ENCODE data around the gene TULP4. TPM values are rescaled to one million over a fixed set of nuclear protein-coding genes. Genes with fewer than 3 reads are reported as not detected.

Gene TULP4, protein sequence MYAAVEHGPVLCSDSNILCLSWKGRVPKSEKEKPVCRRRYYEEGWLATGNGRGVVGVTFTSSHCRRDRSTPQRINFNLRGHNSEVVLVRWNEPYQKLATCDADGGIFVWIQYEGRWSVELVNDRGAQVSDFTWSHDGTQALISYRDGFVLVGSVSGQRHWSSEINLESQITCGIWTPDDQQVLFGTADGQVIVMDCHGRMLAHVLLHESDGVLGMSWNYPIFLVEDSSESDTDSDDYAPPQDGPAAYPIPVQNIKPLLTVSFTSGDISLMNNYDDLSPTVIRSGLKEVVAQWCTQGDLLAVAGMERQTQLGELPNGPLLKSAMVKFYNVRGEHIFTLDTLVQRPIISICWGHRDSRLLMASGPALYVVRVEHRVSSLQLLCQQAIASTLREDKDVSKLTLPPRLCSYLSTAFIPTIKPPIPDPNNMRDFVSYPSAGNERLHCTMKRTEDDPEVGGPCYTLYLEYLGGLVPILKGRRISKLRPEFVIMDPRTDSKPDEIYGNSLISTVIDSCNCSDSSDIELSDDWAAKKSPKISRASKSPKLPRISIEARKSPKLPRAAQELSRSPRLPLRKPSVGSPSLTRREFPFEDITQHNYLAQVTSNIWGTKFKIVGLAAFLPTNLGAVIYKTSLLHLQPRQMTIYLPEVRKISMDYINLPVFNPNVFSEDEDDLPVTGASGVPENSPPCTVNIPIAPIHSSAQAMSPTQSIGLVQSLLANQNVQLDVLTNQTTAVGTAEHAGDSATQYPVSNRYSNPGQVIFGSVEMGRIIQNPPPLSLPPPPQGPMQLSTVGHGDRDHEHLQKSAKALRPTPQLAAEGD (N-terminal part only)
- 5.9 to 7.0 TPM (median 6.8 TPM) in 5 replicates for total RNA-seq (2022; extraction: Qiagen RNA extraction; ENCODE audit: low read depth)

GRCh38 chr6:158312165-158312564, at the start of gene TULP4:
Gene TULP4 (plus strand): TSS chr6:158312465. CDS start chr6:158314017, 1,552 bp downstream.

DNA sequence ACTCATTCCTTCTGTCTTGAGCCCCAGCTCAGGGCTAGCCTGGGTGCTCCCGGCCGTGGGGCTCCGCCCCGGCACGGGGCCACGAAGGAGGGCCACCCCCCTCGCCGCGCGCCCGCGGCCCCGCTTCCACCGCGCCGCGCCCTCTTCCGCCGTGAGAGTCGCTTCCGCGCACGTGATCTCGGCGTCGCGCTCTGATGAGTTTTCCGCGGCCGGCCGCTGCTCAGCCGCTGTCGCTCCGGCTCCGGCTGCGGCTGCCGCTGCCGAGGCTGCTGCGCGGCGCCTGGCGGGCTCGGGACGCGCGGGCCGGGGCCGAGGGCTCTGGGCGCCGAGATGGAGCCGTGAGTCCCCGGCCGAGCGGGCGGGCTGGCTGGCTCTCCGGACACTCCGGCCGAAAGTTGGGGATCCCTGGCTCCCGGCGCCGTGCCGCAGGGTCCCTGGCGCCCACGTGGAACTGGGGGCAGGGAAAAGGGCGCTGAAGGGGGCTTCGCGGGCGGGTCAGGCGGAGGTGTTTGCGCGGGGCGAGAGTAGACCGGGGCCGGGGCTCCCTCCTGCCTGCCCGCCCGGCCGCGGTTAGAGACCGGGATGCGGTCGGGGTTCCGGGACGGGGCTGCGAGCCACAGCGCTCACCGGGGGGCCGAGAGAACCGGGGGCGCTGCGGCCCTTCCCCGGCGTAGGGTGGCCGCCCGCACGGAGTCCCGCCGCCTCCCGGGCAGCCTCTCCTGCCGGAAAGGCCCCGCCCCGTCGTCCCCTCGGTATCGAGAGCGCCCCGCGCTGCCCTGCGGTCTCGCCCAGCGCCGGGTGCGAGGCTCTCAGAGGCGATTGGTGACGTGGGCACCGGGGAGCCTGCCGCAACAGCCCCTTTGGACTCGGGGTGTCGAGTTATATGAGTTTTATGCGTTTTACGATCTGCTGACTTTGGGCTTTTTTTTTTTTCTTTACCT, 247.9 kb downstream of the TULP4 start, which contains the start of gene TMEM181:
TMEM181 (plus strand) TSS at position 197 of the 941 bp plus-strand sequence; CDS start at position 331, 134 bp downstream.

Other genes starting within 250 kb of the TULP4 start
- gene SERAC1, start 144.2 kb upstream of the TULP4 start, total RNA-seq (2022; extraction: Qiagen RNA extraction; ENCODE audit: low read depth), result 2.5 to 3.7 TPM (median 3.3 TPM) in 5 replicates
- gene GTF2H5, start 144.1 kb upstream of the TULP4 start, total RNA-seq (2022; extraction: Qiagen RNA extraction; ENCODE audit: low read depth), result 8.8 to 18.6 TPM (median 17.9 TPM) in 5 replicates
- gene TMEM181, start 247.6 kb downstream of the TULP4 start, total RNA-seq (2022; extraction: Qiagen RNA extraction; ENCODE audit: low read depth), result 11.7 to 17.0 TPM (median 15.2 TPM) in 5 replicates